Activated CD4-positive, alpha-beta T cell treated with anti-CD3 and anti-CD28 coated beads, Interleukin-2, amount 10 ng/mL, durations not matched to agents 24 days and 14 days (primary cell): ENCODE results near the gene DLK2. TPM values are rescaled to one million over a fixed set of nuclear protein-coding genes. Genes with fewer than 3 reads are reported as not detected.
"Not testable (repeated sequence)": the region's sequence is repeated elsewhere in the genome, so short reads cannot be mapped to it uniquely, and the experiment has no call there.

ENCODE experiments used
- DNase-seq: peaks from one replicate; pipeline ENCODE4 v3.0.0; 2022
- H3K27ac Mint-ChIP-seq: one replicate; pipeline ENCODE4 v1.8.0; 2022; ENCODE audit warnings: mild to moderate bottlenecking, mixed read lengths
- H3K27me3 Mint-ChIP-seq: one replicate; pipeline ENCODE4 v1.8.0; 2022; ENCODE audit warnings: mixed read lengths
- H3K36me3 Mint-ChIP-seq: one replicate; pipeline ENCODE4 v1.8.0; 2022; ENCODE audit warnings: low read depth, mild to moderate bottlenecking, mixed read lengths
- H3K4me1 Mint-ChIP-seq: one replicate; pipeline ENCODE4 v1.8.0; 2021; ENCODE audit warnings: mixed read lengths
- H3K4me3 Mint-ChIP-seq: one replicate; pipeline ENCODE4 v1.8.0; 2022; ENCODE audit warnings: mild to moderate bottlenecking, moderate library complexity, mixed read lengths
- H3K9me3 Mint-ChIP-seq: one replicate; pipeline ENCODE4 v1.8.0; 2021; ENCODE audit warnings: mixed read lengths
- intact Hi-C: fragments of 100-400 bp; cut with micrococcal nuclease; formaldehyde crosslinking; loops from one replicate; pipeline ENCODE4 v1.15.1; 2023
- total RNA-seq: library from RNA; stranded (reverse); gene quantifications from 2 replicates; pipeline ENCODE4 v1.2.3, GENCODE V29; 2022

The DLK2 gene
- total RNA-seq, 1 donor from 2014 or later = 2.0 TPM

GRCh38 chr6:43471399-43471798 is 16.1 kb upstream of the DLK2 start:
- H3K4me1 Mint-ChIP-seq = no peaks in the 10 kb centered on the region
- intact Hi-C loops = no loop called here
- no peak overlapping the region for H3K4me3 Mint-ChIP-seq
- H3K27me3 Mint-ChIP-seq = peaks cover 21% of the 10 kb centered on the region
- no peak overlapping the region for H3K27ac Mint-ChIP-seq
- H3K36me3 Mint-ChIP-seq = no peaks in the 10 kb centered on the region
- no peaks in the 10 kb centered on the region for H3K9me3 Mint-ChIP-seq
- no peak for DNase-seq

- no peak overlapping the region for H3K4me3 Mint-ChIP-seq
- peaks cover 21% of the 10 kb centered on the region for H3K27me3 Mint-ChIP-seq
- no peak for DNase-seq
- no peaks in the 10 kb centered on the region for H3K36me3 Mint-ChIP-seq
- intact Hi-C loops = no loop called here
- no peaks in the 10 kb centered on the region for H3K9me3 Mint-ChIP-seq
- no peaks in the 10 kb centered on the region for H3K4me1 Mint-ChIP-seq
- no peak overlapping the region for H3K27ac Mint-ChIP-seq
Measured at GRCh38 chr6:43469947-43470346, 14.6 kb upstream of the DLK2 start.

- no peaks in the 10 kb centered on the region for H3K36me3 Mint-ChIP-seq
- H3K9me3 Mint-ChIP-seq = no peaks in the 10 kb centered on the region
- H3K4me3 Mint-ChIP-seq = no peak overlapping the region
- no peak overlapping the region for H3K27ac Mint-ChIP-seq
- H3K27me3 Mint-ChIP-seq = peaks cover 23% of the 10 kb centered on the region
- intact Hi-C loops = no loop called here
- DNase-seq = no peak
- no peaks in the 10 kb centered on the region for H3K4me1 Mint-ChIP-seq
Measured at GRCh38 chr6:43468748-43469681, 13.7 kb upstream of the DLK2 start.

- H3K4me1 Mint-ChIP-seq = no peaks in the 10 kb centered on the region
- H3K27me3 Mint-ChIP-seq = peaks cover 25% of the 10 kb centered on the region
- no peaks in the 10 kb centered on the region for H3K9me3 Mint-ChIP-seq
- no peak for DNase-seq
- no peak overlapping the region for H3K27ac Mint-ChIP-seq
- no peaks in the 10 kb centered on the region for H3K36me3 Mint-ChIP-seq
- intact Hi-C loops = no loop called here
- H3K4me3 Mint-ChIP-seq = no peak overlapping the region
Measured at GRCh38 chr6:43468240-43468639, 12.9 kb upstream of the DLK2 start.

- intact Hi-C loops = no loop called here
- Mint-ChIP-seq H3K4me3 (no peak overlapping the region), H3K9me3 (no peaks in the 10 kb centered on the region), H3K36me3 (no peaks in the 10 kb centered on the region), H3K27me3 (peaks cover 28% of the 10 kb centered on the region), H3K4me1 (no peaks in the 10 kb centered on the region), H3K27ac (no peak overlapping the region)
- no peak for DNase-seq
Measured at GRCh38 chr6:43467752-43468151, 12.4 kb upstream of the DLK2 start.

GRCh38 chr6:43467265-43467664 is 11.9 kb upstream of the DLK2 start:
- DNase-seq, H3K27ac Mint-ChIP-seq: not testable (repeated sequence)

GRCh38 chr6:43465948-43466347 is 10.6 kb upstream of the DLK2 start:
- H3K36me3 Mint-ChIP-seq = no peaks in the 10 kb centered on the region
- intact Hi-C loops = no loop called here
- H3K4me3 Mint-ChIP-seq = no peak overlapping the region
- no peak for DNase-seq
- H3K27ac Mint-ChIP-seq = no peak overlapping the region
- peaks cover 35% of the 10 kb centered on the region for H3K27me3 Mint-ChIP-seq
- no peaks in the 10 kb centered on the region for H3K9me3 Mint-ChIP-seq
- no peaks in the 10 kb centered on the region for H3K4me1 Mint-ChIP-seq

More at GRCh38 chr6:43467265-43467664, 11.9 kb upstream of the DLK2 start:
- H3K9me3 Mint-ChIP-seq, H3K4me1 Mint-ChIP-seq, intact Hi-C loops, H3K36me3 Mint-ChIP-seq, H3K4me3 Mint-ChIP-seq: not testable (repeated sequence)
- H3K27me3 Mint-ChIP-seq = peaks cover 33% of the 10 kb centered on the region

- H3K9me3 Mint-ChIP-seq = no peaks in the 10 kb centered on the region
Measured at GRCh38 chr6:43464337-43464736, 9.0 kb upstream of the DLK2 start.

GRCh38 chr6:43461936-43462335 is 6.6 kb upstream of the DLK2 start:
- Mint-ChIP-seq H3K4me3 (no peak overlapping the region), H3K27ac (no peak overlapping the region), H3K9me3 (no peaks in the 10 kb centered on the region), H3K4me1 (no peaks in the 10 kb centered on the region), H3K27me3 (peaks cover 32% of the 10 kb centered on the region), H3K36me3 (no peaks in the 10 kb centered on the region)
- no peak for DNase-seq
- intact Hi-C loops = no loop called here

More at GRCh38 chr6:43464337-43464736, 9.0 kb upstream of the DLK2 start:
- no peaks in the 10 kb centered on the region for H3K4me1 Mint-ChIP-seq
- peaks cover 40% of the 10 kb centered on the region for H3K27me3 Mint-ChIP-seq
- no peak for DNase-seq
- intact Hi-C loops = no loop called here
- no peaks in the 10 kb centered on the region for H3K36me3 Mint-ChIP-seq
- no peak overlapping the region for H3K27ac Mint-ChIP-seq
- H3K4me3 Mint-ChIP-seq = no peak overlapping the region

GRCh38 chr6:43460032-43460431 is 4.7 kb upstream of the DLK2 start:
- H3K27me3 Mint-ChIP-seq = peaks cover 42% of the 10 kb centered on the region
- DNase-seq = no peak
- intact Hi-C loops = no loop called here
- peaks cover 8% of the 10 kb centered on the region for H3K4me1 Mint-ChIP-seq
- peaks cover 3% of the 10 kb centered on the region for H3K36me3 Mint-ChIP-seq
- H3K4me3 Mint-ChIP-seq = no peak overlapping the region
- no peak overlapping the region for H3K27ac Mint-ChIP-seq
- no peaks in the 10 kb centered on the region for H3K9me3 Mint-ChIP-seq

GRCh38 chr6:43459535-43459934 is 4.2 kb upstream of the DLK2 start:
- Mint-ChIP-seq H3K27ac (no peak overlapping the region), H3K4me1 (peaks cover 10% of the 10 kb centered on the region), H3K4me3 (no peak overlapping the region), H3K36me3 (peaks cover 3% of the 10 kb centered on the region), H3K9me3 (no peaks in the 10 kb centered on the region), H3K27me3 (peaks cover 45% of the 10 kb centered on the region)
- intact Hi-C loops = no loop called here
- no peak for DNase-seq

- peaks cover 15% of the 10 kb centered on the region for H3K4me1 Mint-ChIP-seq
- peaks cover 48% of the 10 kb centered on the region for H3K27me3 Mint-ChIP-seq
- H3K9me3 Mint-ChIP-seq, H3K4me3 Mint-ChIP-seq, H3K36me3 Mint-ChIP-seq, DNase-seq, H3K27ac Mint-ChIP-seq, intact Hi-C loops: not testable (repeated sequence)
Measured at GRCh38 chr6:43458154-43458553, 2.8 kb upstream of the DLK2 start.

- no peak for DNase-seq
- peaks cover 45% of the 10 kb centered on the region for H3K27me3 Mint-ChIP-seq
- intact Hi-C loops = no loop called here
- H3K27ac Mint-ChIP-seq = no peak overlapping the region
- H3K9me3 Mint-ChIP-seq = no peaks in the 10 kb centered on the region
- no peak overlapping the region for H3K4me3 Mint-ChIP-seq
- H3K4me1 Mint-ChIP-seq = peaks cover 15% of the 10 kb centered on the region
- peaks cover 8% of the 10 kb centered on the region for H3K36me3 Mint-ChIP-seq
Measured at GRCh38 chr6:43457643-43458042, 2.3 kb upstream of the DLK2 start.

GRCh38 chr6:43454696-43455530 is 435 bp downstream of the DLK2 start:
- Mint-ChIP-seq H3K4me1 (peaks cover 15% of the 10 kb centered on the region), H3K4me3 (peak overlapping the region; percentile 84), H3K9me3 (no peaks in the 10 kb centered on the region), H3K27ac (peak overlapping the region; percentile 34), H3K36me3 (peaks cover 19% of the 10 kb centered on the region), H3K27me3 (peaks cover 30% of the 10 kb centered on the region)
- DNase-seq = peak; percentile 71
- intact Hi-C loops = loop anchor here (1.0 kb wide), 2 partner anchors 28 to 51 kb away; partner anchors contain the start of gene ABCC10
